A673 (cell line): ENCODE data around the gene MRC1. TPM values are rescaled to one million over a fixed set of nuclear protein-coding genes. Genes with fewer than 3 reads are reported as not detected.
A peak's percentile ranks its signal among the peaks of the same experiment; 100 is the strongest.

Source experiments
- BruUV-seq: library from RNA; stranded (reverse); fragments of 400-500 nt; replicated peaks from 2 replicates; lab custom pipeline; 2021; lab: Mats Ljungman, UMichigan
- CTCF ChIA-PET: fragments of 300-600 bp; sonication (Branson Sonifier 250); formaldehyde crosslinking; loops from one replicate; lab custom pipeline; 2022; ENCODE audit warnings: antibody characterized with exemption; lab: Charles Lee
- POLR2A ChIA-PET: fragments of 300-600 bp; sonication (Branson Sonifier 250); formaldehyde crosslinking; loops from one replicate; lab custom pipeline; 2022; ENCODE audit warnings: antibody characterized with exemption; ENCODE audit not compliant: low non-redundant PET; lab: Charles Lee
- DNase-seq: peaks from one replicate; pipeline ENCODE4 v3.0.0-alpha.2; 2015; ENCODE audit warnings: low spot score
- H3K27ac ChIP-seq: fragments of 200-600 bp; sonication (generic); 2 replicates; pipeline ENCODE4 v1.5.1; 2016; ENCODE audit warnings: mixed run types, low read depth, mild to moderate bottlenecking, mixed read lengths, antibody characterized with exemption, low read length; ENCODE audit not compliant: poor library complexity, severe bottlenecking
- H3K27me3 ChIP-seq: fragments of 200-600 bp; sonication (generic); replicated peaks from 2 replicates; pipeline ENCODE4 v1.6.1; 2017; ENCODE audit warnings: mixed run types, low read depth, mild to moderate bottlenecking, mixed read lengths, antibody characterized with exemption, low read length; ENCODE audit not compliant: insufficient read depth, poor library complexity
- H3K36me3 ChIP-seq: fragments of 200-600 bp; sonication (generic); 2 replicates; pipeline ENCODE4 v1.6.1; 2016; ENCODE audit warnings: mixed run types, mild to moderate bottlenecking, mixed read lengths, antibody characterized with exemption, low read length; ENCODE audit not compliant: insufficient read depth, poor library complexity, severe bottlenecking
- H3K4me1 ChIP-seq: fragments of 200-600 bp; sonication (generic); 2 replicates; pipeline ENCODE4 v1.6.1; 2017; ENCODE audit warnings: mixed run types, mild to moderate bottlenecking, mixed read lengths, antibody characterized with exemption, low read length; ENCODE audit not compliant: insufficient read depth, poor library complexity, severe bottlenecking
- H3K4me3 ChIP-seq: fragments of 200-600 bp; sonication (generic); 2 replicates; pipeline ENCODE4 v1.5.1; 2016; ENCODE audit warnings: low read depth, mixed run types, mild to moderate bottlenecking, mixed read lengths, low read length; ENCODE audit not compliant: poor library complexity, severe bottlenecking
- H3K9me3 ChIP-seq: fragments of 200-600 bp; sonication (generic); 2 replicates; pipeline ENCODE4 v1.6.1; 2016; ENCODE audit warnings: mixed run types, low read depth, mild to moderate bottlenecking, mixed read lengths, antibody characterized with exemption, low read length; ENCODE audit not compliant: poor library complexity, severe bottlenecking
- CTCF ChIP-seq: fragments of 300-800, 200-600 bp; sonication (generic); conservative IDR thresholded peaks from 2 replicates; pipeline ENCODE4 v1.5.1; 2017; ENCODE audit warnings: low read depth, mild to moderate bottlenecking, antibody characterized with exemption, low read length, moderate library complexity, mixed read lengths
- EZH2 ChIP-seq: fragments of 200-600 bp; sonication (generic); IDR thresholded peaks from 2 replicates; pipeline ENCODE4 v1.6.1; 2017; ENCODE audit warnings: borderline replicate concordance, low read depth, mild to moderate bottlenecking, mixed read lengths, antibody characterized with exemption, low read length; ENCODE audit not compliant: poor library complexity, severe bottlenecking
- intact Hi-C: fragments of 100-400 bp; cut with micrococcal nuclease; formaldehyde crosslinking; loops from one replicate; pipeline ENCODE4 v1.10.0; 2022; ENCODE audit not compliant: unreplicated experiment
- total RNA-seq: library from RNA; stranded (reverse); gene quantifications from 2 replicates; pipeline ENCODE4 v1.2.3, GENCODE V29; 2021

Gene MRC1
- total RNA-seq, 1 experiment from 2014 or later = 0.15 TPM

- H3K4me1 ChIP-seq = no peaks in the 10 kb centered on the region
- no peak overlapping the region for H3K4me3 ChIP-seq
- CTCF ChIA-PET = no interaction called here
- intact Hi-C loops = no loop called here
- H3K9me3 ChIP-seq = no peaks in the 10 kb centered on the region
- no TSS peak for BruUV-seq
- H3K27ac ChIP-seq = no peak overlapping the region
- H3K36me3 ChIP-seq = no peaks in the 10 kb centered on the region
- POLR2A ChIA-PET = no interaction called here
- H3K27me3 ChIP-seq = no peaks in the 10 kb centered on the region
- TF ChIP-seq EZH2 (no peak), CTCF (peak; percentile 35)
- peak; percentile 40 for DNase-seq
These were observed 3.1 kb upstream of the MRC1 start for GRCh38 chr10:17805921-17806577.

GRCh38 chr10:17811146-17811865 lies 2.2 kb downstream of the MRC1 start:
- no TSS peak for BruUV-seq
- TF ChIP-seq CTCF (no peak), EZH2 (no peak)
- Histone ChIP-seq H3K4me3 (no peak overlapping the region), H3K27ac (no peak overlapping the region), H3K9me3 (no peaks in the 10 kb centered on the region), H3K36me3 (no peaks in the 10 kb centered on the region), H3K4me1 (no peaks in the 10 kb centered on the region), H3K27me3 (no peaks in the 10 kb centered on the region)
- DNase-seq = no peak
- ChIA-PET POLR2A (no interaction called here), CTCF (no interaction called here)
- intact Hi-C loops = no loop called here

GRCh38 chr10:17814973-17815372 lies 5.8 kb downstream of the MRC1 start:
- no peaks in the 10 kb centered on the region for H3K4me1 ChIP-seq
- CTCF ChIA-PET = no interaction called here
- H3K36me3 ChIP-seq = no peaks in the 10 kb centered on the region
- POLR2A ChIA-PET = no interaction called here
- H3K9me3 ChIP-seq = no peaks in the 10 kb centered on the region
- no peak for DNase-seq
- H3K4me3 ChIP-seq = no peak overlapping the region
- H3K27me3 ChIP-seq = no peaks in the 10 kb centered on the region
- BruUV-seq = no TSS peak
- TF ChIP-seq CTCF (no peak), EZH2 (no peak)
- H3K27ac ChIP-seq = no peak overlapping the region
- intact Hi-C loops = no loop called here
